H9 (cell line): Measurements from ENCODE around the gene SRXN1. TPM values are rescaled to one million over a fixed set of nuclear protein-coding genes. Genes with fewer than 3 reads are reported as not detected.

Source experiments
- DNase-seq: peaks from one replicate; pipeline ENCODE4 v3.0.0-alpha.2; 2017
- H2AFZ ChIP-seq: one replicate; pipeline ENCODE4 v1.6.1; 2013; ENCODE audit warnings: mild to moderate bottlenecking, low read length, control low read depth, moderate library complexity
- H2AK5ac ChIP-seq: 2 replicates; pipeline ENCODE4 v1.6.1; 2013; ENCODE audit warnings: low read length, control low read depth, mixed read lengths; ENCODE audit not compliant: insufficient read length
- H2BK120ac ChIP-seq: one replicate; pipeline ENCODE4 v1.6.1; 2013; ENCODE audit warnings: low read depth, mild to moderate bottlenecking, low read length, control low read depth, inconsistent platforms; ENCODE audit not compliant: poor library complexity, severe bottlenecking
- H2BK12ac ChIP-seq: 2 replicates; pipeline ENCODE4 v1.6.1; 2013; ENCODE audit warnings: low read length, control low read depth, mixed read lengths, low read depth; ENCODE audit not compliant: insufficient read length
- H2BK15ac ChIP-seq: 2 replicates; pipeline ENCODE4 v1.6.1; 2013; ENCODE audit warnings: low read depth, low read length, control low read depth
- H2BK20ac ChIP-seq: one replicate; pipeline ENCODE4 v1.6.1; 2013; ENCODE audit warnings: low read depth, mild to moderate bottlenecking, low read length, control low read depth, inconsistent platforms; ENCODE audit not compliant: poor library complexity, severe bottlenecking
- H2BK5ac ChIP-seq: 2 replicates; pipeline ENCODE4 v1.6.1; 2013; ENCODE audit warnings: low read length, control low read depth, mixed read lengths; ENCODE audit not compliant: insufficient read length
- H3K14ac ChIP-seq: 2 replicates; pipeline ENCODE4 v1.6.1; 2013; ENCODE audit warnings: low read length, control low read depth; ENCODE audit not compliant: insufficient read depth
- H3K18ac ChIP-seq: 2 replicates; pipeline ENCODE4 v1.6.1; 2013; ENCODE audit warnings: low read depth, mild to moderate bottlenecking, mixed read lengths, low read length, control low read depth; ENCODE audit not compliant: insufficient read length
- H3K23ac ChIP-seq: 2 replicates; pipeline ENCODE4 v1.6.1; 2013; ENCODE audit warnings: low read length, control low read depth, mixed read lengths, low read depth; ENCODE audit not compliant: insufficient read length
- H3K23me2 ChIP-seq: 2 replicates; pipeline ENCODE4 v1.6.1; 2013; ENCODE audit warnings: low read depth, mild to moderate bottlenecking, mixed read lengths, low read length, control low read depth; ENCODE audit not compliant: insufficient read length, poor library complexity, severe bottlenecking
- H3K27ac ChIP-seq: 2 replicates; pipeline ENCODE4 v1.5.1; 2013; ENCODE audit warnings: low read length, control low read depth, mixed read lengths, low read depth; ENCODE audit not compliant: insufficient read length
- H3K27me3 ChIP-seq: 2 replicates; pipeline ENCODE4 v1.6.1; 2013; ENCODE audit warnings: low read length, control low read depth, inconsistent platforms; ENCODE audit not compliant: insufficient read depth
- H3K4ac ChIP-seq: 2 replicates; pipeline ENCODE4 v1.6.1; 2013; ENCODE audit warnings: low read depth, mild to moderate bottlenecking, control low read depth, inconsistent platforms, low read length, moderate library complexity
- H3K4me1 ChIP-seq: 2 replicates; pipeline ENCODE4 v1.6.1; 2013; ENCODE audit warnings: low read length, control low read depth, inconsistent platforms; ENCODE audit not compliant: insufficient read depth
- H3K4me2 ChIP-seq: 2 replicates; pipeline ENCODE4 v1.6.1; 2013; ENCODE audit warnings: low read length, control low read depth, mixed read lengths; ENCODE audit not compliant: insufficient read length, insufficient read depth
- H3K56ac ChIP-seq: 2 replicates; pipeline ENCODE4 v1.6.1; 2013; ENCODE audit warnings: low read depth, mild to moderate bottlenecking, mixed read lengths, low read length, control low read depth; ENCODE audit not compliant: insufficient read length
- H3K79me1 ChIP-seq: 2 replicates; pipeline ENCODE4 v1.6.1; 2013; ENCODE audit warnings: low read depth, mild to moderate bottlenecking, moderate library complexity, low read length, control low read depth, inconsistent platforms; ENCODE audit not compliant: insufficient read depth, poor library complexity, severe bottlenecking
- H3K79me2 ChIP-seq: 2 replicates; pipeline ENCODE4 v1.6.1; 2013; ENCODE audit warnings: low read length, control low read depth, inconsistent platforms; ENCODE audit not compliant: insufficient read depth
- H3K9ac ChIP-seq: 2 replicates; pipeline ENCODE4 v1.6.1; 2013; ENCODE audit warnings: low read length, control low read depth, mixed read lengths; ENCODE audit not compliant: insufficient read length; ENCODE audit errors: extremely low read depth
- H3K9me3 ChIP-seq: one replicate; pipeline ENCODE4 v1.6.1; 2013; ENCODE audit warnings: low read depth, low read length, inconsistent platforms; ENCODE audit not compliant: control insufficient read depth
- H3T11ph ChIP-seq: one replicate; pipeline ENCODE4 v1.6.1; 2013; ENCODE audit warnings: mild to moderate bottlenecking, low read length, control low read depth, inconsistent platforms
- H4K20me1 ChIP-seq: one replicate; pipeline ENCODE4 v1.6.1; 2013; ENCODE audit not compliant: control insufficient read depth, insufficient read length, insufficient read depth
- H4K5ac ChIP-seq: 2 replicates; pipeline ENCODE4 v1.6.1; 2013; ENCODE audit warnings: low read depth, mild to moderate bottlenecking, mixed read lengths, low read length, control low read depth; ENCODE audit not compliant: insufficient read length
- H4K8ac ChIP-seq: replicated peaks from 2 replicates; pipeline ENCODE4 v1.6.1; 2013; ENCODE audit warnings: low read length, control low read depth, mixed read lengths, low read depth; ENCODE audit not compliant: insufficient read length
- H4K91ac ChIP-seq: 2 replicates; pipeline ENCODE4 v1.6.1; 2013; ENCODE audit warnings: low read depth, mild to moderate bottlenecking, moderate library complexity, mixed read lengths, low read length, control low read depth; ENCODE audit not compliant: insufficient read length
- H3K27ac Mint-ChIP-seq, 3 experiments: 2 replicates in 2 of 3; 3 replicates in 1 of 3; pipeline ENCODE4 v1.8.0; 2020 to 2021; ENCODE audit warnings: mixed read lengths in 3 of 3, mild to moderate bottlenecking in 1 of 3, moderate library complexity in 1 of 3
- H3K27me3 Mint-ChIP-seq: 2 replicates; pipeline ENCODE4 v1.8.0; 2021; ENCODE audit warnings: low read depth, mild to moderate bottlenecking, moderate library complexity, mixed read lengths
- H3K36me3 Mint-ChIP-seq, 3 experiments: 2 replicates in 2 of 3; 3 replicates in 1 of 3; pipeline ENCODE4 v1.8.0; 2020 to 2021; ENCODE audit warnings: low read depth in 3 of 3, mixed read lengths in 3 of 3; ENCODE audit not compliant: insufficient read depth in 1 of 3
- H3K4me1 Mint-ChIP-seq, 2 experiments: 2 replicates each; pipeline ENCODE4 v1.8.0; 2020; ENCODE audit warnings: mixed read lengths in 2 of 2
- H3K4me3 Mint-ChIP-seq, 2 experiments: 2 replicates in 1 of 2; 3 replicates in 1 of 2; pipeline ENCODE4 v1.8.0; 2020 to 2021; ENCODE audit warnings: mild to moderate bottlenecking in 2 of 2, mixed read lengths in 2 of 2, moderate library complexity in 1 of 2
- H3K9me3 Mint-ChIP-seq, 2 experiments: 2 replicates in 1 of 2; 3 replicates in 1 of 2; pipeline ENCODE4 v1.8.0; 2020; ENCODE audit warnings: mild to moderate bottlenecking in 2 of 2, mixed read lengths in 2 of 2, moderate library complexity in 1 of 2
- CTCF ChIP-seq: fragments of 200-600 bp; sonication (generic); conservative IDR thresholded peaks from 3 replicates; pipeline ENCODE4 v1.8.0; 2021; ENCODE audit warnings: antibody characterized with exemption, mild to moderate bottlenecking
- WGBS: extraction: QIAGEN DNeasy Blood & Tissue Kit; methylation state at CpG from one replicate; pipeline ENCODE4 v1.1.7; 2013; ENCODE audit warnings: missing lambda C conversion rate, low lambda C conversion rate, mixed read lengths; ENCODE audit not compliant: insufficient read length; ENCODE audit errors: extremely low coverage; 5-methylcytosine and 5-hydroxymethylcytosine counted together
- total RNA-seq: library from RNA; stranded (reverse); gene quantifications from 2 replicates; pipeline ENCODE4 v1.2.1, GENCODE V29; 2021

The SRXN1 gene
- total RNA-seq, 1 experiment from 2014 or later = 25.7 TPM

- H3K27ac ChIP-seq = no peak overlapping the region
- no peaks in the 10 kb centered on the region for H4K20me1 ChIP-seq
- no peak overlapping the region for H4K91ac ChIP-seq
- Mint-ChIP-seq H3K4me3 (peak overlapping the region; percentile 73 to 79), H3K27me3 (peaks cover 9% of the 10 kb centered on the region; the same call in 1 of the 2 replicates), H3K4me1 (peaks cover 36 to 37% of the 10 kb centered on the region in 2 experiments), H3K36me3 (peaks cover 25 to 38% (median 37%) of the 10 kb centered on the region in 3 experiments), H3K9me3 (no peaks in the 10 kb centered on the region), H3K27ac (peak overlapping the region in 1 of 3 experiments; percentile 10; a peak in 1 of 7 replicates)
- H2AK5ac ChIP-seq = no peak overlapping the region
- no peak overlapping the region for H3K14ac ChIP-seq
- no peak overlapping the region for H3K9ac ChIP-seq
- H3K23me2 ChIP-seq = peaks cover 4% of the 10 kb centered on the region
- no peak overlapping the region for H3K18ac ChIP-seq
- H3K9me3 ChIP-seq = no peaks in the 10 kb centered on the region
- no peak for TF ChIP-seq CTCF
- H2BK12ac ChIP-seq = no peak overlapping the region
- H3K4ac ChIP-seq = no peak overlapping the region
- H2BK20ac ChIP-seq = no peak overlapping the region
- H3K23ac ChIP-seq = no peak overlapping the region
- H4K8ac ChIP-seq = no peak overlapping the region
- WGBS = no CpG with 5 or more reads among the region's 20 CpGs
- no peak for DNase-seq
- peak overlapping the region; percentile 78 for H3K4me2 ChIP-seq
- H3K79me2 ChIP-seq = no peaks in the 10 kb centered on the region; the same call in 1 of the 2 replicates
- no peak overlapping the region for H2BK15ac ChIP-seq
- H3K27me3 ChIP-seq = no peaks in the 10 kb centered on the region
- peaks cover 7% of the 10 kb centered on the region; the same call in 1 of the 2 replicates for H3K4me1 ChIP-seq
- no peak overlapping the region for H4K5ac ChIP-seq
- H2AFZ ChIP-seq = no peak overlapping the region
- no peak overlapping the region for H2BK120ac ChIP-seq
- H2BK5ac ChIP-seq = no peak overlapping the region
- no peaks in the 10 kb centered on the region for H3K79me1 ChIP-seq
- H3T11ph ChIP-seq = no peak overlapping the region
- H3K56ac ChIP-seq = no peak overlapping the region
Observed at GRCh38 chr20:651713-652614, 1.0 kb downstream of the SRXN1 start.
